HCT116 (cell line): Measurements from ENCODE around the gene CHRNA4.

Experiments used
- POLR2AphosphoS5 ChIP-seq: IDR thresholded peaks from 2 replicates; pipeline ENCODE4 v1.6.1; 2011; ENCODE audit warnings: mild to moderate bottlenecking, low read depth, low read length, moderate library complexity
- REST ChIP-seq: IDR thresholded peaks from 2 replicates; pipeline ENCODE4 v1.6.1; 2012; ENCODE audit warnings: low read depth
- YY1 ChIP-seq: IDR thresholded peaks from 2 replicates; pipeline ENCODE4 v1.6.1; 2011; ENCODE audit warnings: low read length, low read depth, moderate library complexity, mild to moderate bottlenecking; ENCODE audit not compliant: insufficient replicate concordance; ENCODE audit errors: extremely low read depth
- TF ChIP-seq, protein P1 (sequence below): IDR thresholded peaks from 2 replicates; pipeline ENCODE4 v1.6.1; 2012
- TF ChIP-seq, protein P2 (sequence below), 3 experiments: fragments of 200-600 bp in 1 of 3; sonication (generic) in 1 of 3; IDR thresholded peaks in 2 of 3; conservative IDR thresholded peaks in 1 of 3; 2 replicates each; pipeline ENCODE4 v1.5.1; 2012 to 2017; ENCODE audit warnings: low read depth in 2 of 3, low read length in 2 of 3, antibody characterized with exemption in 1 of 3, borderline replicate concordance in 1 of 3, control low read depth in 1 of 3, mild to moderate bottlenecking in 1 of 3, mixed read lengths in 1 of 3, mixed run types in 1 of 3, moderate library complexity in 1 of 3; ENCODE audit not compliant: insufficient read depth in 1 of 3

- TF ChIP-seq REST, result no peak
- no peak for TF ChIP-seq POLR2AphosphoS5
- TF ChIP-seq, protein P1, sequence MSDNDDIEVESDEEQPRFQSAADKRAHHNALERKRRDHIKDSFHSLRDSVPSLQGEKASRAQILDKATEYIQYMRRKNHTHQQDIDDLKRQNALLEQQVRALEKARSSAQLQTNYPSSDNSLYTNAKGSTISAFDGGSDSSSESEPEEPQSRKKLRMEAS, result no peak
- TF ChIP-seq YY1, result no peak
- TF ChIP-seq, protein P2, sequence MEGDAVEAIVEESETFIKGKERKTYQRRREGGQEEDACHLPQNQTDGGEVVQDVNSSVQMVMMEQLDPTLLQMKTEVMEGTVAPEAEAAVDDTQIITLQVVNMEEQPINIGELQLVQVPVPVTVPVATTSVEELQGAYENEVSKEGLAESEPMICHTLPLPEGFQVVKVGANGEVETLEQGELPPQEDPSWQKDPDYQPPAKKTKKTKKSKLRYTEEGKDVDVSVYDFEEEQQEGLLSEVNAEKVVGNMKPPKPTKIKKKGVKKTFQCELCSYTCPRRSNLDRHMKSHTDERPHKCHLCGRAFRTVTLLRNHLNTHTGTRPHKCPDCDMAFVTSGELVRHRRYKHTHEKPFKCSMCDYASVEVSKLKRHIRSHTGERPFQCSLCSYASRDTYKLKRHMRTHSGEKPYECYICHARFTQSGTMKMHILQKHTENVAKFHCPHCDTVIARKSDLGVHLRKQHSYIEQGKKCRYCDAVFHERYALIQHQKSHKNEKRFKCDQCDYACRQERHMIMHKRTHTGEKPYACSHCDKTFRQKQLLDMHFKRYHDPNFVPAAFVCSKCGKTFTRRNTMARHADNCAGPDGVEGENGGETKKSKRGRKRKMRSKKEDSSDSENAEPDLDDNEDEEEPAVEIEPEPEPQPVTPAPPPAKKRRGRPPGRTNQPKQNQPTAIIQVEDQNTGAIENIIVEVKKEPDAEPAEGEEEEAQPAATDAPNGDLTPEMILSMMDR (IDR thresholded peaks at IDR 0.05 in 2 of 3, conservative IDR thresholded peaks at IDR 0.05 in 1 of 3; ENCODE audit: borderline replicate concordance in 1 of 3, insufficient read depth in 1 of 3, low read depth in 2 of 3, low read length in 2 of 3), result no peak
Measured at GRCh38 chr20:63397946-63398450, 36.8 kb upstream of the CHRNA4 start.
